Germinal center (tissue), 1 donor: ENCODE data around the gene MALT1.
A peak's percentile ranks its signal among the peaks of the same experiment; 100 is the strongest.
"Not testable (repeated sequence)": the region's sequence is repeated elsewhere in the genome, so short reads cannot be mapped to it uniquely, and the experiment has no call there.

ENCODE experiments used
- DNase-seq: peaks from one replicate; pipeline ENCODE4 v3.0.0; 2012; ENCODE audit warnings: mixed read lengths, low spot score

MALT1 gene

DNA sequence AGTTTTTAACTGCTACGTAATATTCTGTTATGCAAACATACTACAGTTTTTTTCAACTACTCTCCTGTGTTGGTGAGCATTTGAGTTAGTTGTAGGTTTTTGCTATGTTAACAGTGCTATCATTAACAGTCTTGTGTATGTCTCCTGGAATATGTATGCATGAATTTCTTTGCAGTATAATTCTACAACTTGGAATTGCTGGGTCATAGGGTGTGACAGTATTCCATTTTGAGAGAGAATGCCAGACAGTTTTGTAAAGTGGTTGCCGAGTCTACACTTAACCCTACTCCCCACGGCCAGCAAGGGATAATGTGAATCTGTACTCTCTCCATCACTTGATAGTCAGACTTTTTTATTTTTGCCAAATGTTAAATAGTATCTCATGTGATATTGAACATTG lies 67.1 kb downstream of the MALT1 start:
- no peak for DNase-seq

GRCh38 chr18:58745914-58746313 lies 74.6 kb downstream of the MALT1 start:
- no peak for DNase-seq

- no peak for DNase-seq
Measured at GRCh38 chr18:58748899-58749595, 77.8 kb downstream of the MALT1 start.

DNA sequence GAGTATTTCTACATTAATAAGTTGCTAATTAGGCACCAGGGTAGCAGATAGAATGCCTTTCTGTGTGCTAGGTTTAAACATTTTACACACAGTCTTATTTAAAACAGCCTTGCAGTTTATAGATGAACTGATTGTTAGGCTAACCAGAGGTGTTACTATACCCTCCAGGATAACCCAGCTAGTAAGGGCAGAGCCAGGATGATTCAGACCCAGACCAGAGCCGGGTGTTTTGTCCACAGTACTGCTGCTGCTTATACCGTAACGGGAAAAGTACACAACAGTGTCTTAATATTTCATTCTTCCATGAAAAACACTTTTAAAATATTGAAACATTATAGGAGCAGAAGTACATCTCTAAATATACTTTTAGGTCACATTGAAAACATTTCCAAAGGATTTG lies 82.7 kb downstream of the MALT1 start:
- no peak for DNase-seq

GRCh38 chr18:58754544-58755068 lies 83.3 kb downstream of the MALT1 start:
- no peak for DNase-seq

- no peak for DNase-seq
Measured at GRCh38 chr18:58755304-58756010, 84.2 kb downstream of the MALT1 start.

DNA sequence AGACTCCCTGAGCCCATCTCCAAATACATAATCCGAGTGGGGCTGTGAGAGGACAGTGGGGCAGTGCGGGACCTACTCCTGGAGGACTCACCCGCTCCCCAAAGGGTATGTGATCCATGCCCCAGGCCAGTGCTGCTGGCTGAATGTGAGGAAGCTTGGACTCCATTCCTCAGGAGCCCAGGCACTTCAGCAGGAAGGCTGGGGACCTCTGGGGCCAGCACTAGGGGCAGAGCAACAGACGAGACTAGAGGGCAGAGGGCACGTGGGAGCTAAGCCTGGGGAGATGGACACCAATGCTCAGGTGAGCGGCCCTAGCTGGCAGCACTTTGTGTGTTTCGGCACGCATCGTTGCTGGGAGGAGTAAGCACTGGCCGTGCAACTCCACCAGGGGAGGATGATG lies 84.9 kb downstream of the MALT1 start:
- no peak for DNase-seq

GRCh38 chr18:58756596-58757240 lies 85.5 kb downstream of the MALT1 start:
- no peak for DNase-seq

- DNase-seq: not testable (repeated sequence)
Measured at GRCh38 chr18:58757351-58757750, 86.1 kb downstream of the MALT1 start.

GRCh38 chr18:58758046-58758445 lies 86.8 kb downstream of the MALT1 start:
- no peak for DNase-seq

- DNase-seq: no peak
Measured at GRCh38 chr18:58758606-58759005, 87.3 kb downstream of the MALT1 start.

DNA sequence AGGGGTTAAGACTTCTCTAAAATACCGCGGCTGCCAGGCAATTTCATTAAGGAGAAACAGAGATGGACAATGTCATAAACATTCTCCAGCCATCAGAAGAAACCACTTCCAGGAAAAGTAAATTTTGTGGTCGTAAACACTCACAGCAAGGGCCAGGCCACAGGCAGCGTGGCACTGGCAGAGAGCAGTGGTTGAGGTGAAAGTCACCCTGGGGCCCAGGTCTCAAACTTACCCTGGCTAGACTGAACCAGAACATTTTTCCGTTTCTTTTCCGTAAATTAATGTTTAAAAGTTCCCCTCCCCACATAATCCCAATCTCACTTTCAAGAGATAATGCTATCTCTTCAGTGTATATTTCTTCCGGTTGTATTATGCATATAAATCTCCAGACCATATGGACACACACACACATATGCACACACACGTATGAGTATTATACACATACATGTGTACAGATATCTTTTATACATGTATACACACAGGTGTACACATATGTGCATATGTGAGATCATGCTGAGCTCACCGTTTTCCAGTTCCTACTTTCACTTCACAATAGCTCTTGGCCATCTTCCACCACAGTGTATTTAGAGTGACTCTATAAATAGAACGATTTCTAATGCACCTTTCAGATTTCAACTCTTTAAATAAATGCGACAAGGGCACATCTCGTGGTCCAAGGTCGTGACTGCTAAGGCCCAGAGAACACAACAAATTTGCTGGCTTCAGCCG lies 90.1 kb downstream of the MALT1 start:
- no peak for DNase-seq

DNA sequence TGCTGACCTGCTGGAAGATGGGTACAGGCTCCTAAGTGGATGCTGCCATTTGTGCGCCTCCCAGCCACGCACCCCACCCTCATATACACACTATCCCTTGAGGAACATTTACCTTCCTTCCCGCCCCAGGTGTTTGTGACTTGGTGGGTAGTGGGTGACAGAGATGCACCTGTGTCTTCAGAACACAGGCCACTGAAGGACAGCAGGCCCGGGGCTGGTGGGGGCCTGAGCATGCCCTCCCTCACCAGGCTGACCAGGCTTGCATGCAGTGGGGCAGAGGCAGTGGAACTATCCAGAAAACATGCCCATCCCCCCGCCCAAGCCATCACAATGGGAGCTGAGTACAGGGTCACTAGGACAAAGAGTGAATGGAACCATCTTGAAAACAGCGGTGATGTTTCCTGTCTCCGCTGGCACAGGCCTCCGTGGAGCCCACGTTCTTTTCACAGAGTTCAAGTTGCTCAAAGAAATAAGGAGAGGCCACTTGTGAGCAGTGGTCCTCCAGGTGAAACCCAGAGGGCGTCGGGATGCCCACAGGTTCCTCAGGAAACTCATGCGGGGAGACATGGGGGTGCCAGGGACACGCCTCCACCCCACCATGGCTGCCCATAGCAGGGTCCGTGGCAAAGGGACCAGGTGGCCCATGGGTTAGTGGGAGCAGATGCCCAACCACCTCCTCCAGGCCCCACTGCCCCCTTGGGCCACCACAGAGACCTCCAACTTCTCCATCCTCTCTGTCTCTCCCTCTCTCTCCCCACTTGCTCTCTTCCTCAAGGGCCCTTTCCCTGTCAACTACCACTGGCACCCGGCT lies 90.9 kb downstream of the MALT1 start:
- no peak for DNase-seq

DNA sequence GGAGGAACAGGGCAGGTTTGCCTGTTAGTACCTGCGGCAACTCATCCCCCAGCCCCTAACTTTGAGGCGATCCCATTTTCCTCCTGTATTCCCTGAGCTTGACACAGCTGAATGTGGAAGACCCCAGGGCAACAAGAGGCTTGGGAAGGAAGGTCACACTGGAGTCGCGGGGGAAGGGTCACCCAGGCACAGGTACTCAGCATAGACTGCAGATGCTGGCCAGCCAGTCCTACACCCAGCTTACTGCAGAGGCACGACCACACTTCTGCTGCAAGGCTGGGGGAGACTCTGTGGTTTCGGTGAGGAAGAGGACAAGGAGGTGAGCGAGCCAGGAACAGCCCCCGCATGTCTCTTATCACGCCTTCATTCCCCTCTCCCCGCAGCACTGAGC lies 91.5 kb downstream of the MALT1 start:
- DNase-seq: no peak

DNA sequence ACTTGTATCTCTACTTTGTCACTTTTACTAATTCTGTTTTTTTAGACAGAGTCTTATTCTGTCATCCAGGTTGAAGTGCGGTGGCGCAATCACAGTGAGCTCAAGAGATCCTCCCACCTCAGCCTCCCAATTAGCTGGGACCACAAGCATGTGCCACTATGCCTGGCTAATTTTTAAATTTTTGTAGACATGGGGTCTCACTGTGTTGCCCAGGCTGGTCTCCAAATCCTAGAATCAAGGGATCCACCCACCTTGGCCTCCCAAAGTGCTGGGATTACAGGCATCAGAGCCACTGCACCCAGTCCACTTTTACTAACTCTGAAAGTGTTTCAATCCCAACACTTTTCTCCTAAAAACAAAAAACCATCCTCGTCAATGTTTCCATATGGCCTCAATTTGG lies 94.9 kb downstream of the MALT1 start:
- DNase-seq: no peak

- DNase-seq: no peak
Measured at GRCh38 chr18:58766946-58767345, 95.7 kb downstream of the MALT1 start.

- peak; percentile 87 for DNase-seq
Measured at GRCh38 chr18:58768293-58768974, 97.2 kb downstream of the MALT1 start.

DNA sequence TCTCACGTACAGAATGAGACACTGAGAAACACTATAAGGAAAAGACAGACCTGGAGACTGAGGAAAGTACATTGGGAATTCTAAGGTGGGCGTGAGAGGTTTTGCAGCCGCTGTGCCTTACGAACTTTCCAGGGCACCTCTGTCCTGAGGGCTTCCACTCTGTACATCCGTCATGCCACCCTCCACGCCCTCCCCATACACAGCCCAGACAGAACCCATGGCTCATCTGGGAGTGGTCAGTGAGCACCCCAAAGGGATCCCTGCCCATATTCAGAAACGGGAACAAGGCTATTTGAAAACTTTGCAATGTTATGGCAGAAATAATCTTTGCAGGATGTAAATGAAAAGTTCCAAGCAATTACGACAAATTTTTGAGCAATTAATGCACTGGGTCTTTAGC lies 98.1 kb downstream of the MALT1 start:
- DNase-seq: no peak

- DNase-seq: no peak
Measured at GRCh38 chr18:58770601-58771000, 99.3 kb downstream of the MALT1 start.

- DNase-seq: no peak
Measured at GRCh38 chr18:58772161-58772560, 100.9 kb downstream of the MALT1 start.

- no peak for DNase-seq
Measured at GRCh38 chr18:58776084-58776483, 104.8 kb downstream of the MALT1 start.
